GM10847 (cell line): ENCODE results near the gene SLCO2A1.

Source experiments
- POLR2A ChIP-seq: IDR thresholded peaks from 2 replicates; pipeline ENCODE4 v1.6.1; 2011; ENCODE audit not compliant: insufficient read length; ENCODE audit errors: extremely low read depth

The SLCO2A1 gene

DNA sequence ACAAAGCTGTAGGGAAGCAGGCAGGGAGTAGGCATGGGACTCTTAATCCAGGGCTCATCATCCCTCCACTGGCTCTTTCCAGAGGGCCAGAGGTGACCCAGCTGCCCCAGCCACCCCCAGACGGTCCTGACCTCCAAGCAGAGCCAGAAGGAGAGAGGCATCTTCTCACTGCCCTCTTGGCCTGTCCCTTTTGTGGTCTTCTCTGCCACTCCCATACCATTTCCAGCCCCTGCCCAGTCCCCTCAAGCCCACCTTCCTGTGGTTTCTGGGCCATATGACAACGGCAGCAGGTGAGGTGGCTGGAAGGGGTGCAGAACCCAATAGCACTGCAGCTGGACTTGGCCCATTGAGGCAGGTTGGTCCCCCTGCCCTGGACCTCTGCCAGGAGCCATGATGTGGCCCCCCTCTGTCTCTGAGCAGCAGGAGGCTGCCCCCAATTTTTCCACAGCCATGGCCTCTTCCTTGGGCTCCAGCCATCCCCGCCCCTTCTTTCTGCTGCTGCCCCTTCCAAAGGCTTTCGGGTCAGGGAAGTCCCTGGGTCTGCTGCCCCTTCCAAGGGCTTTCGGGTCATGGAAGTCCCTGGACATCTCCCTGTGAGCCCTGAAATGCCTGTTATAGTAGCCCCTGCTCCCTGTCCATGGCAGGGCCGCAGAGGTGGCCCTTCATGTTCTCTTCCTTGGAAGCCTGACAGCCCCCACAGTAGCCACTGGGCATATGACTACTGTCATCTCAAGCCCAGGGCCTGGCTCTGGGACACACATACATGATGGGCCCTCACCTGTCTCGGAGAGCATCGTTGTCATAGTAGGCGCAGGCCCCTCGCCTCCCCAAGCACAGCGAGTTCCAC is 94.5 kb downstream of the SLCO2A1 start:
- TF ChIP-seq POLR2A, result no peak

GRCh38 chr3:133934073-133934970 is 95.4 kb downstream of the SLCO2A1 start:
- TF ChIP-seq POLR2A, result no peak

GRCh38 chr3:133933097-133934024 is 96.4 kb downstream of the SLCO2A1 start:
- no peak for TF ChIP-seq POLR2A

DNA sequence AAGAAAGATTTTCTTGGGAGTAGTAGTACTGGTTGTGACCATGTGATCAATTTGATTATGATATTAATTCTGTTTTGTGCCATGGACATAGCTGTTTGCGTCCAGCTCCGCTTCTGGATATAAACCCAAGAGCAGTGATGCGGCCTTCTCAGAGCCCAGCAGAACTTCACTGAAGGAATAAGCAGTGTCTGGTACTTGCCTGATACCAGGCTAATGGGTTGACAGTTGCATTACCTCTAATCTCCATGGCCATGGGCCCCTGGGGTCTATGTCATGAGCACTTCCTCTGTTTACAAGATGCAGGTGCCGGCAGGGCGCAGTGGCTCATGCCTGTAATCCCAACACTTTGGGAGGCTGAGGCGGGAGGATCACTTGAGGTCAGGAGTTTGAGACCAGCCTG is 97.7 kb downstream of the SLCO2A1 start:
- TF ChIP-seq POLR2A, result no peak

DNA sequence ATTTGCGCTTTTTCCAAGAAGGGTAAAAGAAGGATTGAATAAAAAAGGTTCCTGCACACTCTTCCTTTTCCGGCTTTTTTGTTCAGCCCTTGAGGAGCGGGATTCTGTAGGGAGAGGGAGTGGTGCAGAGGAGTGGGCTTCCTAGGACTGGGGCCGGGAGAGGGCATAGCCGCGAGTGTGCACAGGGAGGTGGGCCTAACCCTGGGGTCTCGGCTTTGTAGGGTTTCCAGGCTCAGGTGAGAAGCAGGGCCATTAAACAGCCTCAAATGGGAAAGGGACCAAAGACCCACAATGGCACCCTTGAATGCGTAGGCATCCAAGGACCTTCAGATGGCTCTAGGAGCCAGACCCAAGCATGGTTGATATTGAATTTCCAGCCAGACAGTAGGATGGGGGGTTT is 98.6 kb downstream of the SLCO2A1 start:
- no peak for TF ChIP-seq POLR2A

DNA sequence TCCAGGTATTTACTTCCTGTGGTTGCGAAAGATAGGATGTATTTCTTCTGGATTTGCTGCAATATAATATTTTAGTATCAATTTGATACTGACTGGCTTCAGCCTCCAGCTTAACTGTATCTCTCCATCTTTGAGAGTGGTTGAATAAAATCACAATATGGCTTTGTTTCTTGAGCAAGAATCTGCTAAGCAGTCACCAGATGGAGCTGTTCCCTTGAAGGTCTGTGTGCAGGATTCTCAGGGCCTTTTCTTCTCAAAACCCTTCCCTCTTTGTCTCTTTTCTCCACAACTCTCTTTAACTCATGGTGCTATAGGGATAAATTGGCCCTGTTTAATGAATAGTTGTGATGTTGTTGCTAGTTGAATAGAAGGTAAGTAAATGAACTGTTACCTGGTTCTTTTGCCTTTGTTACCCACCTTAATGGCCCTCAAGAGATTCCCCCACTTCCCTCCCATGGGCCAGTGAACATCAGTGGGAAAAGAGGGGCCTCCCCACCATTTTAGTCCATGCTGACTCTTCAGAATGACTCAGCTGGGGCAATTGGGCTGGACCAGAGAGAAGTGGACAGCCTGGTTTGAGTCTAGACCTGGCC is 99.3 kb downstream of the SLCO2A1 start:
- TF ChIP-seq POLR2A, result no peak

GRCh38 chr3:133928903-133929607 is 100.7 kb downstream of the SLCO2A1 start:
- TF ChIP-seq POLR2A, result no peak

DNA sequence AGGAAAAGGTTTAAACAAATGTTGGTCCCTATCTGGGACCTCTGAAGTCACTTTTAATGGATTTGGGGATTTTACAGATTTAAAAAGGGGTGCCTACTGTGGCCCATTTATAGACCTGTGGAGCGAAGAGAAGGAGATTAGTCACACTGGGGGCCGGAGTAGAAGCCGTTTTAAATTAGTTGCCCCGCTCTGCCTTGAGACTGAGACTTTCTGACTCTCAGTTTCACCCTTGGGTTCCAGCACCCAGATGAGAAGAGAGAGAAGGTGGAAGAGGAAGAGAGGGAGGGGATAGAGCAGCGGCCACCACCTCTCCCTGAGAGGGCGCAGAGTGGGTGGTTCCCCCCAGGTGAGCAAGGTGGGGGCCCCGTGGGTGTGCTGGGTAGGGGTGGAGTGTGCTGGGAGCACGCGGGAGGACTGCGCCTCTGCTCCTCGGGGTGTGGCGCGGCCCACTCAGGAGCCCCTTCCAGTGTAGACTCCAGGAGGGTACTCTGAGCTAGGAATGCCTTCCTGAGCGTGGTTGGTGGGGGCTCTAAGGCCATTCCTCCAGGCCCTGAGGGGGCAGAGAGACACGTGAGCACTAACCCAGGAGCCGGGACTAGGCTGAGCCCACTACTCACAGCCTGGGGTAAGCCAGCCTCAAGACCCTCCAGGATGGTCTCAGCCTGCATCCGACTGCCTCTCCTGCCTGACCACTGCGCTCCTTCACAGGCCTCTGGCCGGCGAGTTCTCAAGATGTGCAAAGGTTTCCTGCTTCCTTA is 101.4 kb downstream of the SLCO2A1 start:
- TF ChIP-seq POLR2A, result no peak

- TF ChIP-seq POLR2A, result no peak
These were observed 102.1 kb downstream of the SLCO2A1 start for GRCh38 chr3:133927540-133928066.

DNA sequence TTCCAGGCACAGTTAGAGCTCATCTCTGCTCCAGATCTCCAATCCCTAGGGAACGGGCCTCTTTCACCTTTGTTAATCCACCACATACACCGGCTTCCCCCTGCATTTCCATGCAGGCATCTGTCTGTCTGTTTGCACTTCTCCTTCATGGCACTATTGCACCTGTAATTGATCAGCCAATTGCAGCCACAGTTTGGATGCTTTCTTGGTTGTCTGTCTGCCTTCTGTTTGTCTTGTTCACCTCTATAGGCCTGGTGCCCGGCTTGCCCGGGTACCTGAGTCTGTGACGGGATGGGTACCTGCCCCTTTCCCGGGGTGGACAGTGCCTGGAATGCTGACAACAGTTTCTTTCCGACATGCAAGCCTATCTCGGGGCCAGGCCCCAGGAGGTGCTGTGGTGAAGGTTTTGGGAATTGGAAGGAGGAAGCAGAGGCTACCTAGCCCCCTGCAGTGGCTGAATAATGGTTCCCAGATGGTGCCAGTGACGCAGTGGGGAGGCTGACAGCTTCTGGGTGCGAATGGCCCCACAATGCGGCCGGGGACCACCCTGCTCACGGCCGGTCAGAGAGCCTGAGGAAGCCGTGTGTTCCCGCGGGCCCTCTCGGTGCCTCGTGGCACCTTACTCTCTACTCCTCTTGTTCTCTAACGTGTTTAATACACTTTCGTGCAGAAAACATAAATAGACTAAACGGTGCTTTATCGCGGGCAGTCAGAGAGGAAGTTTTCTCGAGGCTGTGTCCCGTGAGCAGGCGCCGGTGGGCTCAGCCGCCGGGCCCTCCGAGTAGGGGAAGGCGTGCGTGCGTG is 102.8 kb downstream of the SLCO2A1 start:
- TF ChIP-seq POLR2A, result no peak

DNA sequence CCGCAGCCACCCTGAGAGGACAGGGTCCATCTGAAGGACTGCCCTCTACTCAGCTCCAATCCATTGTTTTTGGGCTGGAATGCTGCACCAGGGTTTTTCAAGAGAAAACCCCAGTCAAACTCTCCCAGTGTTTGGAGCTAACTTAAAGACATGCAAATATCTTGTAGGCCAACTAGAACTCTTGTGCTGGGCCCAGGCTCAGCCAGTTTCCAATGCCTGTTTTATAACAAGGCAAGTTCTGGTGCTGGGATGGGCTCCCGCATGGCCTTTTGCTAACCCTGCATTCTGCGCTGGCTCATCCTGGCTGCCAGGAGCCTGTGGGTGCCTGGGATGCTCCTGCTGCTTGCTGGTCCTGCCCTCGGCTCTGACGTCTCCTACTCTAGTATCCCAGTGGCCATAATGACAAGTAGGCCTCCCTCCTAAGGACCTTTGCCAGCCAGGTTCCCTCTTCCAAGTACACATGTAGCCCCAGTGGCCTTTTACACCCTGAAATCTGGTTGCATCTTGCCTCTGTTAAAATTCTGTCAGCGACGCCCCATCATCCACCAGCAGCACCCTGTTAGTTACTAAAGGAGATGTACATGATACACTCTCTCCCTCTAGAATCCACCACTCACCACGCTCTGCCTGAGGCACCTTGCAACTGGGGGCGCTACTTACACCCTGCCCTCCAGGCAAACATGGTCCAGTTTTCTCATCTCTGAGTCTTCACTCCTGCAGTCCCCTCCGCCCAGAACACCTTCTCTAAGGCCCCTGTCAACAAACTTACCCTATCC is 103.6 kb downstream of the SLCO2A1 start:
- no peak for TF ChIP-seq POLR2A

GRCh38 chr3:133924041-133924440 is 105.7 kb downstream of the SLCO2A1 start:
- TF ChIP-seq POLR2A, result no peak

DNA sequence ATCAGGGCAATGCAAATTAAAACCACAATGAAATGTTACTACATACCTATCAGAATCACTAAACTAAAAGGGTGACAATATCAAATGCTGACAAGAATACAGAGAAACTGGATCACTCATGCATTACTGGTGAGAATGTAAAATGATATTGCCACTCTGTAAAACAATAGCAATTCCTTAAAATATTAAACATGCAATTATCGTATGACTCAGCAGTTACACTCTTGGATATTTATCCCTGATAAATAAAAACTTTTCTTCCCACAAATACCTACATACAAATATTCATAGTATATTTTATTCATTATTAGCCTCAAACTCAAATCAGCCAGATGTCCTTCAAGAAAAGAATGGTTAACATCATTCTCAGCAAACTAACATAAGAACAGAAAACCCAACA is 108.1 kb downstream of the SLCO2A1 start:
- no peak for TF ChIP-seq POLR2A
